Ovary (tissue), 3 donors: ENCODE measurements around the gene RAB28.

Experiments used
- CTCF ChIP-seq, 3 donors: fragments of 450-650 bp in 2 of 3; fragments of 200-600 bp in 1 of 3; IDR thresholded peaks; one replicate each; pipeline versions ENCODE4 v1.5.1 to v1.8.0; 2016 to 2022; ENCODE audit warnings: antibody characterized with exemption in 3 of 3, mild to moderate bottlenecking in 1 of 3
- EP300 ChIP-seq: sonication (generic); formaldehyde crosslinking; IDR thresholded peaks from one replicate; pipeline ENCODE4 v1.6.1; 2017; ENCODE audit warnings: antibody characterized with exemption
- POLR2A ChIP-seq: fragments of 450-650 bp; IDR thresholded peaks from one replicate; pipeline ENCODE4 v1.6.1; 2017; ENCODE audit warnings: antibody characterized with exemption, mild to moderate bottlenecking, moderate library complexity
- donor health status: DM: no; HTN: no; CAD: no.

- TF ChIP-seq CTCF (IDR thresholded peaks at IDR 0.05) (no peak), POLR2A (no peak), EP300 (no peak)
Measured at GRCh38 chr4:13427599-13428325, 56.4 kb downstream of the RAB28 start.
